ENCODE data around the gene TUFT1. TPM values are rescaled to one million over a fixed set of nuclear protein-coding genes. Genes with fewer than 3 reads are reported as not detected.

The TUFT1 gene
- total RNA-seq, 2 donors from 2014 or later = 12.7 to 18.3 TPM

DNA sequence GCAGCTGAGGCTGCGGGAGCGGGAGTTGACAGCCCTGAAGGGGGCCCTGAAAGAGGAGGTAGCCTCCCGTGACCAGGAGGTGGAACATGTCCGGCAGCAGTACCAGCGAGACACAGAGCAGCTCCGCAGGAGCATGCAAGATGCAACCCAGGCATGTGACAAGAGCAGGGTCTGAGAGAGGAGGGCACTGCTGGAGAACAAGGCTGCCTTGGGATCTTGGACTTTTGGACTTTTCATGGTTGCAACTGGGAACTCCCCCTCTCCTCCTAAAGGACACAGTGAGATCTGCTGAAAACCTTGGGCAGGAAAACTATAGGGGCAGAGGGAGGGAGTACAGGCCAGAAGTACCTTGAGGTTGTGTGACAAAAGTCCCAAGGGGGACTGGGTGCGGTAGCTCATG is 15.4 kb upstream of the TUFT1 start:
- DNase-seq = no peak
- Mint-ChIP-seq H3K4me1 (peaks cover 8% of the 10 kb centered on the region), H3K9me3 (no peaks in the 10 kb centered on the region), H3K36me3 (ENCODE audit: low read depth) (peaks cover 64% of the 10 kb centered on the region), H3K27me3 (ENCODE audit: insufficient read depth) (no peaks in the 10 kb centered on the region), H3K4me3 (no peak overlapping the region), H3K27ac (no peak overlapping the region)
- Histone ChIP-seq H3K27me3 (ENCODE audit: control insufficient read depth, insufficient read depth, low read length, poor library complexity, severe bottlenecking) (no peaks in the 10 kb centered on the region), H3K9me3 (ENCODE audit: control insufficient read depth, low read length) (no peaks in the 10 kb centered on the region), H3K4me1 (ENCODE audit: control insufficient read depth, insufficient read depth, low read length) (no peaks in the 10 kb centered on the region), H3K27ac (ENCODE audit: low read depth, low read length) (no peak overlapping the region), H3K36me3 (ENCODE audit: control insufficient read depth, insufficient read depth, low read length) (peaks cover 77% of the 10 kb centered on the region), H3K9ac (ENCODE audit: extremely low read depth, low read length, poor library complexity, severe bottlenecking) (no peak overlapping the region), H3K4me3 (ENCODE audit: low read length) (no peak overlapping the region)
- TF ChIP-seq, protein P1, sequence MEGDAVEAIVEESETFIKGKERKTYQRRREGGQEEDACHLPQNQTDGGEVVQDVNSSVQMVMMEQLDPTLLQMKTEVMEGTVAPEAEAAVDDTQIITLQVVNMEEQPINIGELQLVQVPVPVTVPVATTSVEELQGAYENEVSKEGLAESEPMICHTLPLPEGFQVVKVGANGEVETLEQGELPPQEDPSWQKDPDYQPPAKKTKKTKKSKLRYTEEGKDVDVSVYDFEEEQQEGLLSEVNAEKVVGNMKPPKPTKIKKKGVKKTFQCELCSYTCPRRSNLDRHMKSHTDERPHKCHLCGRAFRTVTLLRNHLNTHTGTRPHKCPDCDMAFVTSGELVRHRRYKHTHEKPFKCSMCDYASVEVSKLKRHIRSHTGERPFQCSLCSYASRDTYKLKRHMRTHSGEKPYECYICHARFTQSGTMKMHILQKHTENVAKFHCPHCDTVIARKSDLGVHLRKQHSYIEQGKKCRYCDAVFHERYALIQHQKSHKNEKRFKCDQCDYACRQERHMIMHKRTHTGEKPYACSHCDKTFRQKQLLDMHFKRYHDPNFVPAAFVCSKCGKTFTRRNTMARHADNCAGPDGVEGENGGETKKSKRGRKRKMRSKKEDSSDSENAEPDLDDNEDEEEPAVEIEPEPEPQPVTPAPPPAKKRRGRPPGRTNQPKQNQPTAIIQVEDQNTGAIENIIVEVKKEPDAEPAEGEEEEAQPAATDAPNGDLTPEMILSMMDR (conservative IDR thresholded peaks at IDR 0.05) = no peak
- 95 to 100% methylated on average over 6 to 7 of the region's 7 CpGs for WGBS, 2 experiments (ENCODE audit: insufficient coverage in 1 of 2, insufficient read length in 1 of 2)

DNA sequence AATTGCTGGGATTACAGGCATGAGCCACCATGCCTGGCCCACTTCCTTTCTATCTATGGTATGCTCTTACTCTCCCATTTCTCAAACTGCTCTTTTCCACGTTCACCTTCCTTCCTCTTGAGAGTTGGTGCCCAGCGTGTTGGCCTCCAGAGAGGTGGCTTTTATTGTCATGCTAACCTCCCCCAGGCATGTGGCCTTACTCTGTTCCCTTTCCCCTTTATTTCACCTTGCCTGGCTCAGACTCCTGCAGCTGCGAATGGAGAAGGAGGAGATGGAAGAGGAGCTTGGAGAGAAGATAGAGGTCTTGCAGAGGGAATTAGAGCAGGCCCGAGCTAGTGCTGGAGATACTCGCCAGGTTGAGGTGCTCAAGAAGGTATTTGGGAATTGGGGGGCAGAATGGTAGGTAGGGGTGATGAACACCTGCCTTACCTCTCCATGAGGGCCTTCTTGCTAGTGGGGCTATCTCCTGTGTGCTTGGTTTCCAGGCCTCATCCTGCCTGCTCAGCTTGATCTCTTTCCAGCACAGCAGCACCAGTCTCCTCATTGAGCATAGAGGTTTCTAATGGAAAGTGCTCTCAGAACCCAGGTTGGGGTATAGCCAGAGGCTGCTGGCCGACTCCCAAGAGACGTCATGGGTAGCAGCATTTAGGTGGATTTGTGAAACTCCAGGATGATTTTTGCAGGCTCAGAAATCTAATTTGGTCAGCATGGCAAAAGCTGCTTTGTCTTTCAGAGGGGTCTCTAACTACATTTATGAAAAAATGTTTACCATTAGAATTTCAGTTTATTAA is 13.2 kb upstream of the TUFT1 start:
- Mint-ChIP-seq H3K36me3 (ENCODE audit: low read depth) (peaks cover 63% of the 10 kb centered on the region), H3K9me3 (no peaks in the 10 kb centered on the region), H3K4me3 (no peak overlapping the region), H3K4me1 (no peaks in the 10 kb centered on the region), H3K27me3 (ENCODE audit: insufficient read depth) (no peaks in the 10 kb centered on the region), H3K27ac (no peak overlapping the region)
- DNase-seq = no peak
- no peak overlapping the region for H3K4me3 ChIP-seq (ENCODE audit: low read length)
- TF ChIP-seq, protein P1 (conservative IDR thresholded peaks at IDR 0.05) = no peak
- WGBS, 2 experiments (ENCODE audit: insufficient coverage in 1 of 2, insufficient read length in 1 of 2) = 90 to 92% methylated on average over 3 to 7 of the region's 7 CpGs
- no peak overlapping the region for H3K9ac ChIP-seq (ENCODE audit: extremely low read depth, low read length, poor library complexity, severe bottlenecking)
- peaks cover 73% of the 10 kb centered on the region for H3K36me3 ChIP-seq (ENCODE audit: control insufficient read depth, insufficient read depth, low read length)
- H3K27me3 ChIP-seq (ENCODE audit: control insufficient read depth, insufficient read depth, low read length, poor library complexity, severe bottlenecking) = no peaks in the 10 kb centered on the region
- H3K9me3 ChIP-seq (ENCODE audit: control insufficient read depth, low read length) = no peaks in the 10 kb centered on the region
- no peak overlapping the region for H3K27ac ChIP-seq (ENCODE audit: low read depth, low read length)
- no peaks in the 10 kb centered on the region for H3K4me1 ChIP-seq (ENCODE audit: control insufficient read depth, insufficient read depth, low read length)

DNA sequence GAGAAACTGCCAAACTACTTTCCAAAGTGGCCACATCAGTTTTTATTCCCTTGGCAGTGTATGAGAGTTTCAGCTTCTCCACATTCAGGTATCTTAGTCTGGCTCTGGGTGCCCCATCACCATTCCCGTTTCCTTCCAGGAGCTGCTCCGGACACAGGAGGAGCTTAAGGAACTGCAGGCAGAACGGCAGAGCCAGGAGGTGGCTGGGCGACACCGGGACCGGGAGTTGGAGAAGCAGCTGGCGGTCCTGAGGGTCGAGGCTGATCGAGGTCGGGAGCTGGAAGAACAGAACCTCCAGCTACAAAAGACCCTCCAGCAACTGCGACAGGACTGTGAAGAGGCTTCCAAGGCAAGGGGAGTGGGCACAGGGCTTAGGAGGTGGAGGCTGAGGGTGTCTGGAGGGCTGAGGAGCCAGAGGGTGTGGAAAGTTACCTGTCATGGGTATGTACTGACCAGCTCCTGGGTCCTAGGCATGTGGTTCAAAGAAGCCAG is 10.9 kb upstream of the TUFT1 start:
- H3K9ac ChIP-seq (ENCODE audit: extremely low read depth, low read length, poor library complexity, severe bottlenecking) = no peak overlapping the region
- no peak overlapping the region for H3K4me3 ChIP-seq (ENCODE audit: low read length)
- H3K27me3 ChIP-seq (ENCODE audit: control insufficient read depth, insufficient read depth, low read length, poor library complexity, severe bottlenecking) = no peaks in the 10 kb centered on the region
- peaks cover 55% of the 10 kb centered on the region for H3K36me3 Mint-ChIP-seq (ENCODE audit: low read depth)
- 94 to 97% methylated on average over 5 to 11 of the region's 11 CpGs for WGBS, 2 experiments (ENCODE audit: insufficient coverage in 1 of 2, insufficient read length in 1 of 2)
- TF ChIP-seq, protein P1 (conservative IDR thresholded peaks at IDR 0.05) = no peak
- H3K9me3 Mint-ChIP-seq = no peaks in the 10 kb centered on the region
- no peaks in the 10 kb centered on the region for H3K27me3 Mint-ChIP-seq (ENCODE audit: insufficient read depth)
- H3K4me1 Mint-ChIP-seq = no peaks in the 10 kb centered on the region
- H3K4me1 ChIP-seq (ENCODE audit: control insufficient read depth, insufficient read depth, low read length) = no peaks in the 10 kb centered on the region
- H3K27ac Mint-ChIP-seq = no peak overlapping the region
- no peak overlapping the region for H3K27ac ChIP-seq (ENCODE audit: low read depth, low read length)
- peaks cover 69% of the 10 kb centered on the region for H3K36me3 ChIP-seq (ENCODE audit: control insufficient read depth, insufficient read depth, low read length)
- no peak for DNase-seq
- H3K9me3 ChIP-seq (ENCODE audit: control insufficient read depth, low read length) = no peaks in the 10 kb centered on the region
- no peak overlapping the region for H3K4me3 Mint-ChIP-seq

All from endodermal cell (in vitro differentiated cells).